Dendritic cell treated with granulocyte-macrophage colony-stimulating factor and Interleukin-4, amounts not matched to agents 40 ng/mL and 50 ng/mL, for 4 days (primary cell): ENCODE results near the gene MAP1B.

Experiments
- H3K27ac Mint-ChIP-seq: one replicate; pipeline ENCODE4 v1.8.0; 2022; ENCODE audit warnings: mild to moderate bottlenecking, mixed read lengths
- H3K27me3 Mint-ChIP-seq: one replicate; pipeline ENCODE4 v1.8.0; 2022; ENCODE audit warnings: mild to moderate bottlenecking, mixed read lengths
- H3K36me3 Mint-ChIP-seq: one replicate; pipeline ENCODE4 v1.8.0; 2022; ENCODE audit warnings: low read depth, mixed read lengths
- H3K4me1 Mint-ChIP-seq: one replicate; pipeline ENCODE4 v1.8.0; 2022; ENCODE audit warnings: low read depth, mixed read lengths
- H3K4me3 Mint-ChIP-seq: one replicate; pipeline ENCODE4 v1.8.0; 2022; ENCODE audit warnings: mild to moderate bottlenecking, moderate library complexity, mixed read lengths
- H3K9me3 Mint-ChIP-seq: one replicate; pipeline ENCODE4 v1.8.0; 2022; ENCODE audit warnings: mixed read lengths
- intact Hi-C: fragments of 100-400 bp; cut with micrococcal nuclease; formaldehyde crosslinking; loops from one replicate; pipeline ENCODE4 v1.15.0; 2022

MAP1B gene

GRCh38 chr5:72209147-72210115, 102.2 kb downstream of the MAP1B start:
- Mint-ChIP-seq H3K9me3 (no peaks in the 10 kb centered on the region), H3K36me3 (no peaks in the 10 kb centered on the region), H3K4me1 (no peaks in the 10 kb centered on the region), H3K27me3 (no peaks in the 10 kb centered on the region), H3K4me3 (no peak overlapping the region), H3K27ac (no peak overlapping the region)
- intact Hi-C loops: no loop called here

GRCh38 chr5:72210888-72211678, 103.8 kb downstream of the MAP1B start:
- H3K27ac Mint-ChIP-seq: no peak overlapping the region
- H3K9me3 Mint-ChIP-seq: no peaks in the 10 kb centered on the region
- H3K4me1 Mint-ChIP-seq: no peaks in the 10 kb centered on the region
- no peak overlapping the region for H3K4me3 Mint-ChIP-seq
- intact Hi-C loops: no loop called here
- no peaks in the 10 kb centered on the region for H3K27me3 Mint-ChIP-seq
- H3K36me3 Mint-ChIP-seq: no peaks in the 10 kb centered on the region

GRCh38 chr5:72212171-72212570, 104.9 kb downstream of the MAP1B start:
- Mint-ChIP-seq H3K9me3 (no peaks in the 10 kb centered on the region), H3K4me1 (no peaks in the 10 kb centered on the region), H3K36me3 (peaks cover 2% of the 10 kb centered on the region), H3K27me3 (no peaks in the 10 kb centered on the region), H3K27ac (no peak overlapping the region), H3K4me3 (no peak overlapping the region)
- intact Hi-C loops: no loop called here

DNA sequence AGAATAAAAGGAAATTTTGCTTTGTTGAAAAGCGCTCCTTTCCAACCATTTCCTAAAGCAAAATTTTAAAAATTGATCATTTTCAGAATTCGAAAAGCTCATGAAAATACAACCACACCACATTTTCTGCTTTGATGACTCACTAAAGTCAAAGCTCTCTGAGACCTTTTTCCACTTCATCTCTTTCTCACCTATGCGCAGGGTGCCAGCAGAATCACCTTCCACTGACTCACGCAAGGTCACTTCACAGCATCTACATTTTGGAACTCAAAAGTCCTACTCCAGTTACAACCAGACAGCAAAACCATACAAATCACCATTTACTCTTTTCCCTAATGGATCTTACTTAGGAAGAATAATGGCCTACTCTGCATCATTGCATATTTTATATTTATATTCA, 106.2 kb downstream of the MAP1B start:
- intact Hi-C loops: no loop called here
- no peak overlapping the region for H3K27ac Mint-ChIP-seq
- no peak overlapping the region for H3K4me3 Mint-ChIP-seq
- no peaks in the 10 kb centered on the region for H3K4me1 Mint-ChIP-seq
- H3K36me3 Mint-ChIP-seq: peaks cover 15% of the 10 kb centered on the region
- H3K27me3 Mint-ChIP-seq: no peaks in the 10 kb centered on the region
- no peaks in the 10 kb centered on the region for H3K9me3 Mint-ChIP-seq

GRCh38 chr5:72214168-72214567, 106.9 kb downstream of the MAP1B start:
- H3K36me3 Mint-ChIP-seq: peaks cover 22% of the 10 kb centered on the region
- intact Hi-C loops: no loop called here
- H3K4me1 Mint-ChIP-seq: no peaks in the 10 kb centered on the region
- H3K4me3 Mint-ChIP-seq: no peak overlapping the region
- H3K27me3 Mint-ChIP-seq: no peaks in the 10 kb centered on the region
- no peaks in the 10 kb centered on the region for H3K9me3 Mint-ChIP-seq
- no peak overlapping the region for H3K27ac Mint-ChIP-seq

- Mint-ChIP-seq H3K36me3 (peaks cover 48% of the 10 kb centered on the region), H3K27me3 (no peaks in the 10 kb centered on the region), H3K4me1 (no peaks in the 10 kb centered on the region), H3K9me3 (no peaks in the 10 kb centered on the region), H3K4me3 (no peak overlapping the region), H3K27ac (no peak overlapping the region)
- intact Hi-C loops: no loop called here
Observed at GRCh38 chr5:72216756-72217155, 109.5 kb downstream of the MAP1B start.

GRCh38 chr5:72221099-72221498, 113.8 kb downstream of the MAP1B start:
- H3K9me3 Mint-ChIP-seq: no peaks in the 10 kb centered on the region
- intact Hi-C loops: no loop called here
- no peak overlapping the region for H3K4me3 Mint-ChIP-seq
- H3K27me3 Mint-ChIP-seq: no peaks in the 10 kb centered on the region
- H3K36me3 Mint-ChIP-seq: peaks cover 87% of the 10 kb centered on the region
- peaks cover 5% of the 10 kb centered on the region for H3K4me1 Mint-ChIP-seq
- no peak overlapping the region for H3K27ac Mint-ChIP-seq

- H3K27ac Mint-ChIP-seq: no peak overlapping the region
- peaks cover 5% of the 10 kb centered on the region for H3K4me1 Mint-ChIP-seq
- intact Hi-C loops: no loop called here
- H3K27me3 Mint-ChIP-seq: no peaks in the 10 kb centered on the region
- H3K4me3 Mint-ChIP-seq: no peak overlapping the region
- H3K9me3 Mint-ChIP-seq: no peaks in the 10 kb centered on the region
- peaks cover 92% of the 10 kb centered on the region for H3K36me3 Mint-ChIP-seq
Observed at GRCh38 chr5:72221541-72221940, 114.3 kb downstream of the MAP1B start.

DNA sequence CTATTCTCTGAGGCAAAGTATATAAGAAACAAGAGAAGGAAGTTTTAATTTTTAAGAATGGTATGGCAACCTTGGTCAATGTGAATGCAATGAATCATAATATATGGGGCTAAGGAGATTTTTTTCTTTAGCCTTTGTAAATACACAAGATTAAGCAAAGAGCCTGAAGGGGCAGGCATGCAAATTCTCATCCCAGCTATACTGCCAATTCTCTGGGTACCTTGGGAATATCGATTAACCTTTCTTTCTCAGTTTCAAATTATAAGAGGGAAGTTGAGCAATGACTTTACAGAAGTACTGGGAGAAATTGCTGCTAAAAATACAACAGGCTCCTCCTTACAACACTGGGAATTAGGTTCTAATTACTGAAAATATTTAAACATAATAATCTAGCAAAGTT, 115.2 kb downstream of the MAP1B start:
- peaks cover 96% of the 10 kb centered on the region for H3K36me3 Mint-ChIP-seq
- no peak overlapping the region for H3K4me3 Mint-ChIP-seq
- H3K27ac Mint-ChIP-seq: no peak overlapping the region
- intact Hi-C loops: no loop called here
- H3K4me1 Mint-ChIP-seq: peaks cover 5% of the 10 kb centered on the region
- H3K27me3 Mint-ChIP-seq: no peaks in the 10 kb centered on the region
- H3K9me3 Mint-ChIP-seq: no peaks in the 10 kb centered on the region

- Mint-ChIP-seq H3K27ac (no peak overlapping the region), H3K36me3 (peaks cover 93% of the 10 kb centered on the region), H3K27me3 (no peaks in the 10 kb centered on the region), H3K4me3 (no peak overlapping the region), H3K9me3 (no peaks in the 10 kb centered on the region), H3K4me1 (peaks cover 5% of the 10 kb centered on the region)
- intact Hi-C loops: no loop called here
Observed at GRCh38 chr5:72223371-72223770, 116.1 kb downstream of the MAP1B start.

- Mint-ChIP-seq H3K36me3 (peaks cover 77% of the 10 kb centered on the region), H3K27ac (no peak overlapping the region), H3K27me3 (no peaks in the 10 kb centered on the region), H3K4me1 (peaks cover 5% of the 10 kb centered on the region), H3K9me3 (no peaks in the 10 kb centered on the region), H3K4me3 (no peak overlapping the region)
- intact Hi-C loops: no loop called here
Observed at GRCh38 chr5:72224946-72225463, 117.7 kb downstream of the MAP1B start.

- intact Hi-C loops: no loop called here
Observed at GRCh38 chr5:72225741-72226140, 118.5 kb downstream of the MAP1B start.

DNA sequence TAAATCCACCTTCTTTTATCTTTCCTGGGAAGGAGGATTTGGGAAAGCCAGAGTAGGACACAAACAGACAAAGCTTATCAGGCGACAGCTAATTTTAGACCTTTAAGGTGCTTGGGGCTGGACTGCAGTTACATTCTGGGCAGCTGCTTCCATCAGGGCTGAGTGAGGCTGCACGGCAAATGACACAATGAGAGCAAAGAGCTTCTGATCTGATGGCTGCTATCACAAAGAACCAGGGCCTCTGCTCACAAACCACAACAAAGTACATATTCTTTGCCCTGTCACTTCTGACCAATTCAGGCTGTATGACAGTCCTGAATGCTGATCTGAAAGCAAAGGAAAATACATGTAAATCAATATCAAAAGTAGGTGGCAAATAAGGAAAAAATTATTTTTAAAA, 119.7 kb downstream of the MAP1B start:
- Mint-ChIP-seq H3K9me3 (no peaks in the 10 kb centered on the region), H3K4me1 (peaks cover 11% of the 10 kb centered on the region), H3K4me3 (no peak overlapping the region), H3K27ac (no peak overlapping the region), H3K27me3 (no peaks in the 10 kb centered on the region), H3K36me3 (peaks cover 72% of the 10 kb centered on the region)
- intact Hi-C loops: no loop called here

More at GRCh38 chr5:72225741-72226140, 118.5 kb downstream of the MAP1B start:
- Mint-ChIP-seq H3K9me3 (no peaks in the 10 kb centered on the region), H3K27me3 (no peaks in the 10 kb centered on the region), H3K4me1 (peaks cover 5% of the 10 kb centered on the region), H3K27ac (no peak overlapping the region), H3K36me3 (peaks cover 77% of the 10 kb centered on the region), H3K4me3 (no peak overlapping the region)

GRCh38 chr5:72228960-72229359, 121.7 kb downstream of the MAP1B start:
- H3K4me3 Mint-ChIP-seq: no peak overlapping the region
- H3K9me3 Mint-ChIP-seq: no peaks in the 10 kb centered on the region
- H3K27ac Mint-ChIP-seq: no peak overlapping the region
- intact Hi-C loops: no loop called here
- peaks cover 12% of the 10 kb centered on the region for H3K4me1 Mint-ChIP-seq
- no peaks in the 10 kb centered on the region for H3K27me3 Mint-ChIP-seq
- peaks cover 56% of the 10 kb centered on the region for H3K36me3 Mint-ChIP-seq
